SK-N-SH treated with all-trans-retinoic acid at 6 μM for 48 hours (cell line): Measurements from ENCODE around the gene KANK3.
A peak's percentile ranks its signal among the peaks of the same experiment; 100 is the strongest.

Experiments used
- BACH2 ChIP-seq: fragments of 250-450 bp; sonication (Bioruptor Pico); IDR thresholded peaks from 2 replicates; pipeline ENCODE4 v1.9.0; 2021; ENCODE audit warnings: mild to moderate bottlenecking, borderline replicate concordance
- CREB5 ChIP-seq: fragments of 250-450 bp; sonication (Bioruptor Pico); IDR thresholded peaks from 2 replicates; pipeline ENCODE4 v1.5.1; 2020; ENCODE audit warnings: low read depth, mild to moderate bottlenecking, moderate library complexity
- ESRRG ChIP-seq: fragments of 250-450 bp; sonication (Bioruptor Pico); IDR thresholded peaks from 2 replicates; pipeline ENCODE4 v1.6.1; 2021; ENCODE audit warnings: mild to moderate bottlenecking
- ISL1 ChIP-seq: fragments of 250-450 bp; sonication (Bioruptor Pico); IDR thresholded peaks from 2 replicates; pipeline ENCODE4 v2.1.2; 2022; ENCODE audit warnings: mild to moderate bottlenecking, moderate library complexity
- OSR1 ChIP-seq: fragments of 250-450 bp; sonication (Bioruptor Pico); IDR thresholded peaks from 2 replicates; pipeline ENCODE4 v1.8.0; 2022; ENCODE audit warnings: moderate library complexity, mild to moderate bottlenecking, inconsistent platforms
- PATZ1 ChIP-seq: fragments of 250-450 bp; sonication (Bioruptor Pico); IDR thresholded peaks from 2 replicates; pipeline ENCODE4 v1.8.0; 2020; ENCODE audit warnings: mild to moderate bottlenecking, moderate library complexity, borderline replicate concordance
- PPARA ChIP-seq: fragments of 250-450 bp; sonication (Bioruptor Pico); IDR thresholded peaks from 2 replicates; pipeline ENCODE4 v1.5.0; 2020; ENCODE audit warnings: mild to moderate bottlenecking, borderline replicate concordance
- TCF4 ChIP-seq: fragments of 250-450 bp; sonication (Bioruptor Pico); IDR thresholded peaks from 2 replicates; pipeline ENCODE4 v1.8.0; 2021; ENCODE audit warnings: mild to moderate bottlenecking, moderate library complexity, borderline replicate concordance
- TSHZ2 ChIP-seq: fragments of 250-450 bp; sonication (Bioruptor Pico); IDR thresholded peaks from 2 replicates; pipeline ENCODE4 v1.5.0; 2020; ENCODE audit warnings: mild to moderate bottlenecking, moderate library complexity
- ZC3H10 ChIP-seq: fragments of 250-450 bp; sonication (Bioruptor Pico); IDR thresholded peaks from 2 replicates; pipeline ENCODE4 v1.5.1; 2021; ENCODE audit warnings: mild to moderate bottlenecking, moderate library complexity
- ZFP30 ChIP-seq: fragments of 450-650 bp; formaldehyde crosslinking; IDR thresholded peaks from 2 replicates; pipeline ENCODE4 v1.5.0; 2022; ENCODE audit warnings: mild to moderate bottlenecking, moderate library complexity
- ZNF565 ChIP-seq: fragments of 450-650 bp; formaldehyde crosslinking; conservative IDR thresholded peaks from 2 replicates; pipeline ENCODE4 v1.5.0; 2020; ENCODE audit warnings: low read depth, mild to moderate bottlenecking, moderate library complexity
- ZNF8 ChIP-seq: fragments of 450-650 bp; formaldehyde crosslinking; IDR thresholded peaks from 2 replicates; pipeline ENCODE4 v1.5.0; 2020; ENCODE audit warnings: mild to moderate bottlenecking, moderate library complexity

DNA sequence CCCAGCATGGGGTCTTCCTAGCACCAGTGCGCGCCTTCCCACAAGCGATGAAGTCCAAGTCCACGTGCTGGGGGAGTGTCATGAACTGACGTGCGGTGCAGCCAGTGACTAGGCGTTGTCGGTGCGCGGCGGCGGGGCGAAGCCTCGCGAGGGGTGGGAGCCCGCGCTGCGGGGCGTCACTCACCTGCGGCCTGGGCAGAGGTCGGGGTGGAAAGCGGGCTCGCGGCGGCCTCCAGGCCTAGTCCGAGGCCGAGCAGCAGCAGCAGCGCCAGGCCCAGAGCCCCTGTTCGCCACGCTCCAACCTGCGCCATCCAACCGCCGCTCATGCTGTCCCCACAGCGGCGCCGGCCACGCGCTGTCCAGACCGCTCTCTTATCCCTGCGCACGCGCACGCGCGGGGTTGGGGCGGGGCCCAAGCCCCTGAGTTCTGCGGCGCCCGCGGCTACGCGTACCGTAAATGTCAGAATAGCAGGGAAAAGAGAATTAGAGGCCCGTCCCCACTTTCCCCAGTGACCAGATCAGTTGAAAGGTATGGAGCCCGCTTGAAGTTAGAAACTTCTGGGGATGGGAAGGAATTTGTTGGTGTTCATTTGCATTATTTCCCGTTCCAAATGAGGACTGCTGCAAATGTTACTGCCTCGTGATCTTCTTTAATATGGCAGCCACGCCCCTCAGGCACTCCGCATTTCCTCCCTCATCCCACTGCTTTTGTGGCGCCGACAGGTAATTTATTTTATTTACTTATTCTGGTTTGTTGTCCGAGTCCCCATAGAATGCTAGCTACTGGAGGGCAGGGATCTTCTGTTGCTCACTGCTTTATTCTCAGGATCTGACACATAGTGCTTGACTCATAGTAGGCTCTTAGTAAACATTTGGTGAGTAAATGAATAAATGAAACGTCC is 34.8 kb downstream of the KANK3 start, which contains the start of gene CD320:
- TF ChIP-seq PPARA (CRISPR knock-in tag) (no peak), PATZ1 (CRISPR knock-in tag) (no peak), CREB5 (no peak), ZNF8 (CRISPR knock-in tag) (no peak), ZFP30 (CRISPR knock-in tag) (no peak), TSHZ2 (no peak), TCF4 (no peak), ISL1 (no peak), ESRRG (CRISPR knock-in tag) (no peak), BACH2 (no peak), ZNF565 (no peak), ZC3H10 (CRISPR knock-in tag) (peak; percentile 34; the same call in 1 of the 2 replicates), OSR1 (no peak)
